Measurements from ENCODE around the gene RIT1. TPM values are rescaled to one million over a fixed set of nuclear protein-coding genes. Genes with fewer than 3 reads are reported as not detected.
"Not testable (repeated sequence)": the region's sequence is repeated elsewhere in the genome, so short reads cannot be mapped to it uniquely, and the experiment has no call there.

RIT1 gene
- total RNA-seq, 1 experiment from 2014 or later: 26.4 TPM

DNA sequence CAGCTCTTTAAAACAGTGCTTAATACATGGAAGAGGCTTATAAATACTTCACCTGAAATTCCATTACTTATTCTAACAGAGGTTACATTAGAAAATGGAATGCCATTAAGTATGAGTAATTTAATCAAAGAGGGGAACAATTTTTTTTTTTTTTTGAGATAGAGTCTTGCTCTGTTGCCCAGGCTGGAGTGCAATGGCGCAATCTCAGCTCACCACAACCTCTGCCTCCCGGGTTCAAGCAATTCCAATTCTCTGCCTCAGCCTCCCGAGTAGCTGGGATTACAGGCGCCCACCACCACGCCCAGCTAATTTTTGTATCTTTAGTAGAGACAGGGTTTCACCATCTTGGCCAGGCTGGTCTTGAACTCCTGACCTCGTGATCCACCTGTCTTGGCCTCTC, 15.5 kb downstream of the RIT1 start:
- H3K9me3 ChIP-seq (ENCODE audit: control insufficient read depth, low read depth, low read length); H2AFZ ChIP-seq (ENCODE audit: low read length); H3K23ac ChIP-seq (ENCODE audit: insufficient read length, low read depth, low read length); H3K14ac ChIP-seq (ENCODE audit: insufficient read depth, low read length); H3K27me3 ChIP-seq (ENCODE audit: insufficient read depth, low read length); H3T11ph ChIP-seq (ENCODE audit: low read length); H2BK15ac ChIP-seq (ENCODE audit: low read depth, low read length); H2BK120ac ChIP-seq (ENCODE audit: low read depth, low read length, poor library complexity, severe bottlenecking); H4K91ac ChIP-seq (ENCODE audit: insufficient read length, low read depth, low read length); H2BK12ac ChIP-seq (ENCODE audit: insufficient read length, low read depth, low read length); H3K4ac ChIP-seq (ENCODE audit: low read depth, low read length); H3K23me2 ChIP-seq (ENCODE audit: insufficient read length, low read depth, low read length, poor library complexity, severe bottlenecking); H3K27ac ChIP-seq (ENCODE audit: insufficient read length, low read depth, low read length); H4K20me1 ChIP-seq (ENCODE audit: control insufficient read depth, insufficient read depth, insufficient read length); H4K5ac ChIP-seq (ENCODE audit: insufficient read length, low read depth, low read length); H3K4me3 Mint-ChIP-seq; H3K4me2 ChIP-seq (ENCODE audit: insufficient read depth, insufficient read length, low read length); H3K9me3 Mint-ChIP-seq; H3K56ac ChIP-seq (ENCODE audit: insufficient read length, low read depth, low read length); H3K79me1 ChIP-seq (ENCODE audit: insufficient read depth, low read depth, low read length, poor library complexity, severe bottlenecking); H3K4me1 Mint-ChIP-seq; DNase-seq; H2BK5ac ChIP-seq (ENCODE audit: insufficient read length, low read length); H2AK5ac ChIP-seq (ENCODE audit: insufficient read length, low read length); H2BK20ac ChIP-seq (ENCODE audit: low read depth, low read length, poor library complexity, severe bottlenecking); H3K27me3 Mint-ChIP-seq (ENCODE audit: low read depth); H3K79me2 ChIP-seq (ENCODE audit: insufficient read depth, low read length); H3K27ac Mint-ChIP-seq; H3K9ac ChIP-seq (ENCODE audit: extremely low read depth, insufficient read length, low read length); H4K8ac ChIP-seq (replicated peaks; ENCODE audit: insufficient read length, low read depth, low read length); H3K4me1 ChIP-seq (ENCODE audit: insufficient read depth, low read length); H3K18ac ChIP-seq (ENCODE audit: insufficient read length, low read depth, low read length): not testable (repeated sequence)
- peaks cover 15 to 32% (median 31%) of the 10 kb centered on the region in 3 experiments; a peak in 6 of 7 replicates for H3K36me3 Mint-ChIP-seq (ENCODE audit: insufficient read depth in 1 of 3, low read depth in 3 of 3)
- no CpG with 5 or more reads among the region's 6 CpGs for WGBS (ENCODE audit: extremely low coverage, insufficient read length, low lambda C conversion rate)
